ENCODE measurements around the gene GABARAPL2.

DNA sequence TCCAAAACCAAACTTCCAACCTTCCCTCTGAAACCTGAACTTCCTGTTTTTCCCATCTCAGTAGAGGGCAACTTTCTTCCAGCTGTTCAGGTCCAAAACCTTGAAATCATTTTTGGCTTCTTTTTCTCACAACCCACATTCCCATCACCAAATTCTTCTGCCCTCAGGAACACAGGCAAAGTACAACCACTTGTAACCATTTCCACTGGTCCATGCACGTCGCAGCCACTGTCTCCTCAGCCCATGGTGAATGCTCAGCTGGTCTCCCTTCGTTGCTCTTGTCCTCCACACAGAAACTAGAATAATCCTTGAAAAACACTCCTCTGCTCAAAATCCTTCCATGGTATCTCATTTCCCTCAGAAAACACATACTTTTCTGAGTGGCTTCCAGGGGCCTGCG, 60.6 kb downstream of the GABARAPL2 start:
- TF ChIP-seq, protein P1, sequence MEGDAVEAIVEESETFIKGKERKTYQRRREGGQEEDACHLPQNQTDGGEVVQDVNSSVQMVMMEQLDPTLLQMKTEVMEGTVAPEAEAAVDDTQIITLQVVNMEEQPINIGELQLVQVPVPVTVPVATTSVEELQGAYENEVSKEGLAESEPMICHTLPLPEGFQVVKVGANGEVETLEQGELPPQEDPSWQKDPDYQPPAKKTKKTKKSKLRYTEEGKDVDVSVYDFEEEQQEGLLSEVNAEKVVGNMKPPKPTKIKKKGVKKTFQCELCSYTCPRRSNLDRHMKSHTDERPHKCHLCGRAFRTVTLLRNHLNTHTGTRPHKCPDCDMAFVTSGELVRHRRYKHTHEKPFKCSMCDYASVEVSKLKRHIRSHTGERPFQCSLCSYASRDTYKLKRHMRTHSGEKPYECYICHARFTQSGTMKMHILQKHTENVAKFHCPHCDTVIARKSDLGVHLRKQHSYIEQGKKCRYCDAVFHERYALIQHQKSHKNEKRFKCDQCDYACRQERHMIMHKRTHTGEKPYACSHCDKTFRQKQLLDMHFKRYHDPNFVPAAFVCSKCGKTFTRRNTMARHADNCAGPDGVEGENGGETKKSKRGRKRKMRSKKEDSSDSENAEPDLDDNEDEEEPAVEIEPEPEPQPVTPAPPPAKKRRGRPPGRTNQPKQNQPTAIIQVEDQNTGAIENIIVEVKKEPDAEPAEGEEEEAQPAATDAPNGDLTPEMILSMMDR (IDR thresholded peaks at IDR 0.05), result no peak
- TF ChIP-seq, protein P2, sequence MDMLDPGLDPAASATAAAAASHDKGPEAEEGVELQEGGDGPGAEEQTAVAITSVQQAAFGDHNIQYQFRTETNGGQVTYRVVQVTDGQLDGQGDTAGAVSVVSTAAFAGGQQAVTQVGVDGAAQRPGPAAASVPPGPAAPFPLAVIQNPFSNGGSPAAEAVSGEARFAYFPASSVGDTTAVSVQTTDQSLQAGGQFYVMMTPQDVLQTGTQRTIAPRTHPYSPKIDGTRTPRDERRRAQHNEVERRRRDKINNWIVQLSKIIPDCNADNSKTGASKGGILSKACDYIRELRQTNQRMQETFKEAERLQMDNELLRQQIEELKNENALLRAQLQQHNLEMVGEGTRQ (IDR thresholded peaks at IDR 0.05), result no peak
